Measurements from ENCODE around the gene ARFGEF3. TPM values are rescaled to one million over a fixed set of nuclear protein-coding genes. Genes with fewer than 3 reads are reported as not detected.

Gene ARFGEF3
- total and polyA plus RNA-seq, 4 donors: 0.06 to 0.33 (median 0.16) TPM

DNA sequence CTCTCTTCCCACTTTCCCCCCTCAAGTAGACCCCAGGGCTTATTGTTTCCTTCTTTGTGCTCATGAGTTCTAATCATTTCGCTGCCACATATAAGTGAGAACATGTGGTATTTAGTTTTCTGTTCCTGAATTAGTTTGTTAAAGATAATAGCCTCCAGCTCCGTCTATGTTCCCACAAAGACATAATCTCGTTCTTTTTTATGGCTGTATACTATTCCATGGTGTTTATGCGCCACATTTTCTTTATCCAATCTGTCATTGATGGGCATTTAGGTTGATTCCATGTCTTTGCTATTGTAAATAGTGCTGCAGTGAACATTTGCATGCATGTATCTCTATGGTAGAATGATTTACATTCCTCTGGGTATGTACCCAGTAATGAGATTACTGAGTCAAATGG lies 37.6 kb upstream of the ARFGEF3 start:
- Histone ChIP-seq H3K4me3 (ENCODE audit: low read depth in 1 of 3, low read length in 3 of 3) (no peak overlapping the region), H3K9ac (ENCODE audit: low read depth in 1 of 2, low read length in 2 of 2) (no peak overlapping the region), H3K36me3 (ENCODE audit: control insufficient read depth in 4 of 4, insufficient read depth in 3 of 4, low read depth in 1 of 4, low read length in 3 of 4) (no peaks in the 10 kb centered on the region), H3K9me3 (ENCODE audit: control insufficient read depth in 4 of 4, low read length in 3 of 4) (no peaks in the 10 kb centered on the region), H3K4me1 (ENCODE audit: control insufficient read depth in 4 of 4, insufficient read depth in 4 of 4, low read length in 3 of 4) (no peaks in the 10 kb centered on the region), H3K27ac (ENCODE audit: low read depth in 1 of 2, low read length in 2 of 2) (no peak overlapping the region), H3K27me3 (ENCODE audit: control insufficient read depth in 4 of 4, insufficient read depth in 4 of 4, low read length in 3 of 4) (peaks cover 0 to 4% (median 0%) of the 10 kb centered on the region in 4 donors)
- TF ChIP-seq NR2F2 (IDR thresholded peaks at IDR 0.05) (no peak), HNF4A (conservative IDR thresholded peaks at IDR 0.05) (no peak), RAD21 (IDR thresholded peaks at IDR 0.05) (no peak), JUND (IDR thresholded peaks at IDR 0.05) (no peak)
- TF ChIP-seq, protein P1, sequence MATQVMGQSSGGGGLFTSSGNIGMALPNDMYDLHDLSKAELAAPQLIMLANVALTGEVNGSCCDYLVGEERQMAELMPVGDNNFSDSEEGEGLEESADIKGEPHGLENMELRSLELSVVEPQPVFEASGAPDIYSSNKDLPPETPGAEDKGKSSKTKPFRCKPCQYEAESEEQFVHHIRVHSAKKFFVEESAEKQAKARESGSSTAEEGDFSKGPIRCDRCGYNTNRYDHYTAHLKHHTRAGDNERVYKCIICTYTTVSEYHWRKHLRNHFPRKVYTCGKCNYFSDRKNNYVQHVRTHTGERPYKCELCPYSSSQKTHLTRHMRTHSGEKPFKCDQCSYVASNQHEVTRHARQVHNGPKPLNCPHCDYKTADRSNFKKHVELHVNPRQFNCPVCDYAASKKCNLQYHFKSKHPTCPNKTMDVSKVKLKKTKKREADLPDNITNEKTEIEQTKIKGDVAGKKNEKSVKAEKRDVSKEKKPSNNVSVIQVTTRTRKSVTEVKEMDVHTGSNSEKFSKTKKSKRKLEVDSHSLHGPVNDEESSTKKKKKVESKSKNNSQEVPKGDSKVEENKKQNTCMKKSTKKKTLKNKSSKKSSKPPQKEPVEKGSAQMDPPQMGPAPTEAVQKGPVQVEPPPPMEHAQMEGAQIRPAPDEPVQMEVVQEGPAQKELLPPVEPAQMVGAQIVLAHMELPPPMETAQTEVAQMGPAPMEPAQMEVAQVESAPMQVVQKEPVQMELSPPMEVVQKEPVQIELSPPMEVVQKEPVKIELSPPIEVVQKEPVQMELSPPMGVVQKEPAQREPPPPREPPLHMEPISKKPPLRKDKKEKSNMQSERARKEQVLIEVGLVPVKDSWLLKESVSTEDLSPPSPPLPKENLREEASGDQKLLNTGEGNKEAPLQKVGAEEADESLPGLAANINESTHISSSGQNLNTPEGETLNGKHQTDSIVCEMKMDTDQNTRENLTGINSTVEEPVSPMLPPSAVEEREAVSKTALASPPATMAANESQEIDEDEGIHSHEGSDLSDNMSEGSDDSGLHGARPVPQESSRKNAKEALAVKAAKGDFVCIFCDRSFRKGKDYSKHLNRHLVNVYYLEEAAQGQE (IDR thresholded peaks at IDR 0.05): no peak
- TF ChIP-seq, protein P2, sequence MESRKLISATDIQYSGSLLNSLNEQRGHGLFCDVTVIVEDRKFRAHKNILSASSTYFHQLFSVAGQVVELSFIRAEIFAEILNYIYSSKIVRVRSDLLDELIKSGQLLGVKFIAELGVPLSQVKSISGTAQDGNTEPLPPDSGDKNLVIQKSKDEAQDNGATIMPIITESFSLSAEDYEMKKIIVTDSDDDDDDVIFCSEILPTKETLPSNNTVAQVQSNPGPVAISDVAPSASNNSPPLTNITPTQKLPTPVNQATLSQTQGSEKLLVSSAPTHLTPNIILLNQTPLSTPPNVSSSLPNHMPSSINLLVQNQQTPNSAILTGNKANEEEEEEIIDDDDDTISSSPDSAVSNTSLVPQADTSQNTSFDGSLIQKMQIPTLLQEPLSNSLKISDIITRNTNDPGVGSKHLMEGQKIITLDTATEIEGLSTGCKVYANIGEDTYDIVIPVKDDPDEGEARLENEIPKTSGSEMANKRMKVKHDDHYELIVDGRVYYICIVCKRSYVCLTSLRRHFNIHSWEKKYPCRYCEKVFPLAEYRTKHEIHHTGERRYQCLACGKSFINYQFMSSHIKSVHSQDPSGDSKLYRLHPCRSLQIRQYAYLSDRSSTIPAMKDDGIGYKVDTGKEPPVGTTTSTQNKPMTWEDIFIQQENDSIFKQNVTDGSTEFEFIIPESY (IDR thresholded peaks at IDR 0.05): no peak
- 92% methylated on average over 4 of the region's 4 CpGs for WGBS
- DNase-seq (ENCODE audit: low spot score): no peak

DNA sequence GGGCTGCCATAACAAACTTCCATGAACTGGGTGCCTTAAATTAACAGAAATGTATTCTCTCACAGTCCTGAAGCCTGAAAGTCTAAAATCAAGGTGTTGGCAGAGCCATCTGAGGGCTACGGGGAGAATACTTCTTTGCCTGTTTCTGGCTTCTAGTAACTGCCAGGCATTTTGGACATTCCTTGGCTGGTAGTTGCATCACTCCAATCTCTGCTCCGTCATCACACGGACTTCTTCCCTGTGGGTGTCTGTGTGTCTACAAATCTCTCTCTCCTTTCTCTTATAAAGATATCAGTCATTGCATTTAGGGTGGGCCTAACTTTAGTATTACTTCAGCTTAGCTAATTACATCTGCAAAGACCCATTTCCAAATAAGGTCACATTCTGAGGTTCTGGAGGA lies 33.6 kb upstream of the ARFGEF3 start:
- Histone ChIP-seq H3K36me3 (ENCODE audit: control insufficient read depth in 4 of 4, insufficient read depth in 3 of 4, low read depth in 1 of 4, low read length in 3 of 4) (no peaks in the 10 kb centered on the region), H3K9ac (ENCODE audit: low read depth in 1 of 2, low read length in 2 of 2) (no peak overlapping the region), H3K4me3 (ENCODE audit: low read depth in 1 of 3, low read length in 3 of 3) (no peak overlapping the region), H3K27ac (ENCODE audit: low read depth in 1 of 2, low read length in 2 of 2) (no peak overlapping the region), H3K4me1 (ENCODE audit: control insufficient read depth in 4 of 4, insufficient read depth in 4 of 4, low read length in 3 of 4) (no peaks in the 10 kb centered on the region), H3K9me3 (ENCODE audit: control insufficient read depth in 4 of 4, low read length in 3 of 4) (no peaks in the 10 kb centered on the region), H3K27me3 (ENCODE audit: control insufficient read depth in 4 of 4, insufficient read depth in 4 of 4, low read length in 3 of 4) (peaks cover 0 to 4% (median 0%) of the 10 kb centered on the region in 4 donors)
- no peak for TF ChIP-seq YY1 (IDR thresholded peaks at IDR 0.05)
- no peak for TF ChIP-seq HNF4A (conservative IDR thresholded peaks at IDR 0.05)
- no peak for TF ChIP-seq FOXA2 (IDR thresholded peaks at IDR 0.05)
- no peak for TF ChIP-seq FOXA1 (IDR thresholded peaks at IDR 0.05)
- no peak for TF ChIP-seq RAD21 (IDR thresholded peaks at IDR 0.05)
- no peak for TF ChIP-seq TAF1 (conservative IDR thresholded peaks at IDR 0.05)
- TF ChIP-seq MAX (IDR thresholded peaks at IDR 0.05): no peak
- no peak for TF ChIP-seq JUND (IDR thresholded peaks at IDR 0.05)
- TF ChIP-seq, protein P1 (IDR thresholded peaks at IDR 0.05): no peak
- no peak for TF ChIP-seq HNF4G (IDR thresholded peaks at IDR 0.05)
- no peak for TF ChIP-seq ATF3 (IDR thresholded peaks at IDR 0.05)
- TF ChIP-seq, protein P3, sequence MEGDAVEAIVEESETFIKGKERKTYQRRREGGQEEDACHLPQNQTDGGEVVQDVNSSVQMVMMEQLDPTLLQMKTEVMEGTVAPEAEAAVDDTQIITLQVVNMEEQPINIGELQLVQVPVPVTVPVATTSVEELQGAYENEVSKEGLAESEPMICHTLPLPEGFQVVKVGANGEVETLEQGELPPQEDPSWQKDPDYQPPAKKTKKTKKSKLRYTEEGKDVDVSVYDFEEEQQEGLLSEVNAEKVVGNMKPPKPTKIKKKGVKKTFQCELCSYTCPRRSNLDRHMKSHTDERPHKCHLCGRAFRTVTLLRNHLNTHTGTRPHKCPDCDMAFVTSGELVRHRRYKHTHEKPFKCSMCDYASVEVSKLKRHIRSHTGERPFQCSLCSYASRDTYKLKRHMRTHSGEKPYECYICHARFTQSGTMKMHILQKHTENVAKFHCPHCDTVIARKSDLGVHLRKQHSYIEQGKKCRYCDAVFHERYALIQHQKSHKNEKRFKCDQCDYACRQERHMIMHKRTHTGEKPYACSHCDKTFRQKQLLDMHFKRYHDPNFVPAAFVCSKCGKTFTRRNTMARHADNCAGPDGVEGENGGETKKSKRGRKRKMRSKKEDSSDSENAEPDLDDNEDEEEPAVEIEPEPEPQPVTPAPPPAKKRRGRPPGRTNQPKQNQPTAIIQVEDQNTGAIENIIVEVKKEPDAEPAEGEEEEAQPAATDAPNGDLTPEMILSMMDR (IDR thresholded peaks at IDR 0.05; ENCODE audit: low read depth, low read length, missing input control): no peak
- WGBS: 94% methylated on average over 3 of the region's 3 CpGs
- DNase-seq (ENCODE audit: low spot score): no peak
